Epidermal melanocyte (primary cell): ENCODE results near the gene CCDC93.

Experiments
- DNase-seq: peaks from one replicate; pipeline ENCODE4 v3.0.0; 2011; ENCODE audit warnings: low spot score; ENCODE audit not compliant: insufficient read length

The CCDC93 gene

DNA sequence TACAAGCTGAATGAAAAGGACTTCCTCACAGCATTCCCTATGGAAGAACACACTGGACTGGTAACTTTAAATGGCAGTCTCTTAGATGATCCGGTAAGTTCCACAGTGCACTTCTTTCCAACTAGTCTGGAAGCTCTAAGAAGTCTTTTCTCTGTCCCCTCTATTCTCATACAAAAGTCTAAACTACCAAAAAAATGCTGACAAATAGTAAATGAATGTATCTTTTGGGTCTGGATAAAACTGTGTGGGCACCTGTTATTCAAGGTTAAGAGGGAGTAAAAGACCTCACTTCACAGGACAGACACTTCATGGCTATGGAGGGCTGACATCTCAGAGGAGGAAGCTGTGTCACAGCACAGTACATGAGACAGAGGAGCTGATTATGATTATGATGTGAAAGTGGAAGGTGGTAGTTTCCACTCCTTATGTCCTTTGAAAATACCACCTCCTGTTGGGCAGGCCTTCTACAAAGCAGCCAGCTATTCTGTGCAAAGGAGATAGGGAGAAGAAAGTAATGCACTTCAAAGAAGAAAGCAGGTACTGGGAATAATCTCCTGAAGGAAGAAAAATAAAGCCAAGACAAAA lies 23.9 kb downstream of the CCDC93 start:
- DNase-seq: no peak

DNA sequence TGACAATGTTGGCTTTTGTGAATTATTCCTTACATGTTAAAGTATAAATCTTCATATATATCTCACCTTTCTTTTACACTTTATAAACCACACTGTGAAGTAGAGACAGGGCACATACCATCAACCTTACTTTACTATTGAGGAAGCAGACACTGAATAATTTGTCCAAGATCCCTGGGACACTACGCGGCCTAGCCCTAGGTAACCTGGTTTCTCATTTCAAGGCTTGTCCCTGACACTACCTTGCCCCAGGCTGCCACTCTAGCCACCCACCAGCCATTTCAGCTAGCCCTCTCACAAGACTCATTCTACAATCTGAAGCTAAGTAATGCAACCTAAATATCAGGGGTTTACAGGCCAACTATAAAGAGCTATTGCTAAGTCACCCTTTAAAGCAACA lies 26.7 kb downstream of the CCDC93 start:
- no peak for DNase-seq

DNA sequence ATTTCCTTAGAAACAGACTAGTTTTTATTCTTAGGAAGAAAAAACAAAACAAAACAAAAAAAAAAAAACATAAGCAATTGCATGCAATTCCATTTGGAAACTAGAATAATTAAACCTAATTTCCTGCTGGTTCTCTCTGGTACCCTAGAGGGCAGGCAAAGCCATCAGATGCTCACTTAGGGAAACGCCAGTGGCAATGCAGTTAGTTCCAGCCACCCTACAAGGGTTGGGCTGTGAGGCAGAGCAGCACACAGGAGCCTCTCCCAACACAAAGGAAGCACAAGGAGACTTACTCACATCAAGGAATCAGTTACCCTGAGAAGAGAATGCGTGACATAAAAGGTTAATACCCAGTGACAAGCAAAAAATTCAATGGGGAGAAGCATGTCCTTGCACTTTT lies 28.8 kb downstream of the CCDC93 start:
- DNase-seq: no peak

DNA sequence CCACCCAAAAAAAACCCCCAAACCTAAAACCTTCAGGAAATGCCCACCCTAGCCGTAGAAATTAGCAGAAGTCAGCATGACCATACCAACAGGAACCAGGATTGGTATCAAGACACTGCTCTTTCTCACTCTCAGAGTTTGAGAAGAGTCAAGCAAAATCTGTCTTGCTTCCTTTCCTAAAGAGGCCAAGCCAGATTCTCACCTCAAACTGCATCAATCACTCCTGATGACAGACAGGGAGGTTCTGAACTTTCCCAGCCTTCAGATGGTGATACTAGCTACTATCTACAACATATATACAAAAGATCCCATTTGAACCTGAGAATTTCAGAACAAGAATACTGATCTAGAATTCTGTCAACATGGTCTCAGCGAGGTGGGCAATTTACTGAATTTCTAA lies 29.7 kb downstream of the CCDC93 start:
- no peak for DNase-seq

DNA sequence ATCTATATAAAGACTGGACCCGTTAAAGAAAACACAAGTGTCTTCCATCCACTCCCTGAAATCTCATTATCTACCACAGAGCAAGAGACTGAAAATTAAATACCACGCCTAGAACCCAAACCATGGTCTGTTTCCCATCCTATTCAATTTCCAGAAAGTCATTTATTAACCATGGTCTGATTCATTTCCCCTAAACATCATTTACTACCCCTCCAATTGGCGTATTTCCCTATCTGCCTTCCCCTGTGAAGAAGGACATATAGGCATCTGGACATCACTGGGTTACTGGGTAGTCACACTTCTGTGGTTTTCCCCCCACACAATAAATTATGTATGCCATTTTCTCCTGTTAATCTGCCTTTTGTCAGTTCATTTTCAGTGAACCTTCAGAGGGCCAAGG lies 30.8 kb downstream of the CCDC93 start:
- DNase-seq: no peak

DNA sequence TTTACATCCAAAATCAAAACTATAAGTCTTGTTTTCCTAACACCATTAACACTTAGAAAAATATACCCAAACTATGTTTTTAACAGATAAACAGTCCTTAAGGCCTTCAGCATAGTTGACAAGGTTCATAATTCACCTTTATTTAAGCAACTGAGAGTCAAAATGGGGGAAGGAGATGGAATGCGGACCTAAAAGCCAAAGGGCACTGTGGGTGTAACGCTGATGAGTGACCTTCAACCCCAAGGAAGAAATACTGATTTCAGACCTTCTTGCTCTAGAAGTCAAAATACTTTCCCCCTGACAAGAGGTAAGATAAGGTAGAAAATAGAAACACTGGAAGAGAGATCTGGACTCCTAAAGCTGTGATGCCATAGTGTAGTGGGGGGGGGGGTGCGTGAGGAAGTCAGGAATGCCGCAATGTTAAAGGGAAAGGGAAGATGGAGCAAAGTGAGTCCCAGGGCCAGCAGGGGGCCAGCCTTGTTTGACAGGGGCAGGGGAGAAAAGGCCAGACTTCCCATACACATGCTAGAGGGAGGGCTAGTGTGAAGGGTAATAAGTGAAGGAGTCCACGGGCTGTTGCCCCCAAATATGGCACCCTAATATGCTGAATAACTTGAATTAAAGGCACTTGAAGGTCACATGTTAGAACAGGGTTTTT lies 31.4 kb downstream of the CCDC93 start:
- no peak for DNase-seq

DNA sequence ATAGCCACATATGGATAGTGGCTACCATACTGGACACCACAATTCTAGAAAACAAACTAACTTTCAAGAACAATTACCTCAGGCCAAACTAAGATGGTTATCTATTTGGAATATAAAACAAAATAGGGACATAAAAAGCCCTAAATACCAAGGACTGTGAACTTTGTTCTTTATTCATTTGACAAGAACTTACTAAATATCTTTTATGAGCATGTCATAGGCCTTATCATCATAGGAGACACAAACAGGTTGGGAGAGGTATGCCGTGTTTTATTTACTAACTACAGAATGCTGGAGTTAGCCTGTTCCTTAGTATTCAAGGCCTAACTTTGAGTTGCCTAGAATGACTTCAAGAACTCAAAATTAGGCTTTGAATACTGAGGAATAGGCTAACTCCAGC lies 32.1 kb downstream of the CCDC93 start:
- no peak for DNase-seq

DNA sequence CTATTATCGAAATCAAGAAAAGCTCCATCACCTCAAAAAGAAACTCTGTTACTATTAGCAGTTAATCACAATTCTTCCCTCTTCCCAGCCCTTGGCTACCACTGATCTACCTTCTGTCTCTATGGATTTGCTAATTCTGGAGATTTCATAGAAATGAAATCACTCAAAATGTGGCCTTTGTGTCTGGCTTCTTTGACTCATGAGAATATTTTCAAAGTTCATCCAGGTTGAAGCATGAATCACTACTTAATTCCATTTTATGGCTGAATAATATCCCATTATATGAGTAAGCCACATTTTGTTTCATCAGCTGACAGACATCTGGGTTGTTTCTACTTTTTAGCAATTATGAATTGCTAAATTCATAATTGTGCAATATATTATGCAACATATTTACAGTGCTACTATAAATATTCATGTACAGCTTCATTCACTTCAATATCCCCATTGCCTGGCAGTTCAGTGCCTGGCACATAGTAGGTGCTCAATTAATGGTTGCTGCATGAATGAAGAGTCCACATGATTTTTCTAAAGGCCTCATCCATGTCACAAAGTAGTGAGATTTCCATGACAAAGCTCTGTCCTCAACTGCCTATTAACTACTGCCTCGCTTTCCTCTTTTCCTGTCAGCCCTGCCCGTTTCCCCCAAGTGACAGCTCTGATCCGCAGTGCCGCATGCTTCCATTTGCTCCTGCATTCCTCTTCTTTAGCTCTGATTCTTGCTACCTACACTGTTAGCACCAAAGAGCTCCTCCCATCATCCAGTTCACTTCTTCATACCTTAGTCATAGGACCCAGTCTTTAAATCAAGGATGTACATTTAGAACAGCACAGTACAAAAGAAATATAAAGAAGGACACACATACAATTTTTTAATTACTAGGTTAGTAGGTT lies 32.8 kb downstream of the CCDC93 start:
- DNase-seq: no peak

DNA sequence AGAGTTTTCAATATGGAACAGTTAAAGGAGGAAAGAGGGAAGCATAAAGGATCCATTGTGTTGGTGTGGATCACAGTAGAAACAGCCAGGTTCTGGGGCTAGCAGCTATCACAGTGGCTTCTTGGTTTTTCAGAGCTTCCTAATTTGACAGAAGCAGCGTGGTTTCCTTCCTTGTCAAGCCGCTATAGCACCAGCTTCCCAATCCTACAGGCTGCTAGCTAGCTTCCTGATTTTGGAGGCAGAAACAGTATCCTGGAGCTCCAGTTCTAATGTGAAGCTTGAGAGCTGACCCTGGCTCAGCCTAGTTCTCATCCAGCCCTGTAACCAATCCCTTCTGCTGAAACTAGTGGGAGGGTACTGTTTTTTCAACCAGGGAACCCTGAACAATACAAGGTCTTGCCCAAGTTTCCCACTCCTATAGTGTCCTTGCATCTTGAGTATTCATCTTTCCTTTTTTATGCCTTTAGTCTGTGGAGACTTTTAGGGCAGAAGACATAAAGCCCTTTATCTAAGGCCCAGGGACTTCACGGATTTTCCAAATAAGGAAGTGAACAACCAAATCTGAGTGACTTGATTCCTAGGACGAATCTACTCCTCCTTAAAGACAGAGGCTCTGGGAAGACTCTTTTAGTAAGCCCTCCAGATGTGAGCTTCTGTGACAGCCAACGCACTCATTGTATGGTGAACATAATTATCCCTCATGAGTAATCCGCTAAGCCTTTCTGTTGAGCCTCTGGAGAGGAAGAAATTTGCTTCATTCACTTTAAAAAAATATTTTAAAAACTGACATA lies 33.8 kb downstream of the CCDC93 start:
- no peak for DNase-seq

DNA sequence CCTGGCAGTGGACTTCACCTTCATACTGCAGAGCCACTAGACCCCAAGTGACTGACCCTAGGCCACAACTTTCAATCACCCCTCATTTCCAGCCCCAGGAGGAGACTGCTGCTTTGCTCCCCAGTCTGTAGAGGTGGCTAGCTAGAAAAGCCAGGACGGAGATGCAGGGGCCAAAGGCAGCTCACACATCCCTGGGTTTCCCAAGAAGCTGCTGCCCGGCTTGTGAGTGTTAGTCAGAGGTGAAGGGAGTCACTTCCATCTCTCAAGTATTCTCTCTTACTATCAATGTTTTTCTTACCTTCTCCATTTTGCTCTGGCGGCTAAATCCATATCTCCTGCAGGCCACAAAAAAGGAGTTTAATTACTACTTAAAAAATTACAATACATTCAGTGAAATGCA lies 36.2 kb downstream of the CCDC93 start:
- no peak for DNase-seq

DNA sequence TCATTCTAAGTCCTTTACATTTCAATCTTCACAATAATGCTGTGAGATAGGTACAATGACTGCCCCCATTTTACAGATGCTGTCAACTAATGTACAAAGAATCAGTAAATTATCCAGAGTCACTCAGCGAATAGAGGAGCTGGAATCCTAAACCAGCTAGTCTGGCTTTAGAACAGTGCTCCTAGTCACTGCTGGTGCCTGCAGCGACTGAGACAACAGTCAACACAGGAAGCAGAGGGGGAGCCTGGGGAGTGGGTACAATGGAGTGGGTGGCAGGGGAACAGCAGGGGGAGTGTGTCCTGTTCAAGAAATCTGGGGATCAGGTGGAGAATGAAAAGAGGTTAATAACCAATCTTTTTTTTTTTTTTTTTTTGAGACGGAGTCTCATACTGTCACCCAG lies 37.3 kb downstream of the CCDC93 start:
- no peak for DNase-seq

DNA sequence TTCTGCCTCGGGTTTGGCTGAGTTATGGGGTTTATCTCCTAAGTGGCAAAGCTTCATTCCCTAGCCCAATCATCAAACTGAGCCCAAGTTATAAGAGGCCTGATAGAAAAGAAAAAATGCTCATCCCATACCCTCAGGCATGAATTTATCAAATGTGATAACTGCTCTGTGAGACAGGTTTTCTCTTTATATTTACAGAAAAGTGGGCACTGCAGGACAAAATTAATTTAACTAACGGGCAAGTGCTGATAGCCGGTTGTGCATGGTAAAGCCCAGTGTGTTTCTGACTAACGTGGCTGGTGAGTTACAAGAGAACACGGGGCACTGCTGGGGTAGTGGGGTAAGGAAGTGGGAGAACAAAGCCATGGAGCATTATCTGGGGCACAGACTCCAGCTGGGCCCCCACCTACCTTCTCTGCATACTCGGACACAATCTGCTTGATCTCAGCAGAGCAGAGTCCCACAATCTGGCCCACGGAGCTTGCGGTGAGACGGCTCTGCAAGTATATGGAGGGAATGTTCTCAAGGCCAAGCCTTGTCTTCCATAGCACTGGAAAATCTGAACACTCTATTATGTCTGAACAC lies 40.3 kb downstream of the CCDC93 start:
- no peak for DNase-seq

DNA sequence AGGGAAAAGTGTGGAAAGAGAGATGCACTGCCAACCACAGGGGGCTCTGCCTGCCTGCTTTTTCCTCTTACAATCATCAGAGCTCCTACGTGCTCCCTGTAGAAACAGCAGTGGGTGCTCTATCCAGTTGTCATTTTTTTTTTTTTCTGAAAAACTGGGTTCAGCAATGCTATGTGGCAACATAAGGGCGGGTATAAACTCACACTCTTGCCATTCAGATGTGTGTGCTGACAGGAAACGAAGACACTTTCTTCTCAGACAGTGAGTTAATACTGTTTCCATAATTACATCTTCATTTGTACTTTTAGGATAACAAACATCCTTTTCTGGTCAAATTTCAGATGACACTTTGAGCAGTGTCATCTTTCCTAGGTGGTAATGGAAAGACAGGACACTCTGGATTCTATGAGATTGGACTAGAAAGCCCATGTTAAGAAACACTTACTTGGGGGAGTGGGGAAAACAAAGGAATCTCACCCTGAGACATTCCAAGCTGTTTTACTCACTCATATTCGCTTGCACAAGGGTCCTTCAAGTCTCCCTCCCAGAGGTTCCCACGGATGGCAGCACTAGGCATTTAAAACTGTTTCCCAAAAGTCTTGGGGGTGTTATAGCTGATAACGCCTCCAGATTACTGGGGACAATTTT lies 41.3 kb downstream of the CCDC93 start:
- DNase-seq: no peak

DNA sequence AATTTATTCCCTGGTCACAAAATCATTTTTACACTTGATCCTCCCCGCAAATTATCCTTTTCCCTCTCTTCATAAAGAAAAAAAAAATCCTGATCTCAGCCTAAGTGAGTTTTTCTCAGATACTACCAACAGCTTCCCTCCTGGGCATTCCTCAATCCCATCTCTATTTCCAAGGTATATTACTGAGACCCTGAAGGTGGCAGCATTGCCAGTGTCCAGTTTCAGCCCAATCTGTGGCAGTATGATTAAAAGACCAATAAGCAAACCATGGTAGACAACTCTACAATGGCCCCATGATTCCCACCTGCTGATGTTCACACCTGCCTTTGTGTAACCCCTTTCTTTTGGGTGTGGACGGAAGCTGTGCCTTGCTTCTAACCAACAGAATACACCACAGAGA lies 45.1 kb downstream of the CCDC93 start:
- DNase-seq: no peak

DNA sequence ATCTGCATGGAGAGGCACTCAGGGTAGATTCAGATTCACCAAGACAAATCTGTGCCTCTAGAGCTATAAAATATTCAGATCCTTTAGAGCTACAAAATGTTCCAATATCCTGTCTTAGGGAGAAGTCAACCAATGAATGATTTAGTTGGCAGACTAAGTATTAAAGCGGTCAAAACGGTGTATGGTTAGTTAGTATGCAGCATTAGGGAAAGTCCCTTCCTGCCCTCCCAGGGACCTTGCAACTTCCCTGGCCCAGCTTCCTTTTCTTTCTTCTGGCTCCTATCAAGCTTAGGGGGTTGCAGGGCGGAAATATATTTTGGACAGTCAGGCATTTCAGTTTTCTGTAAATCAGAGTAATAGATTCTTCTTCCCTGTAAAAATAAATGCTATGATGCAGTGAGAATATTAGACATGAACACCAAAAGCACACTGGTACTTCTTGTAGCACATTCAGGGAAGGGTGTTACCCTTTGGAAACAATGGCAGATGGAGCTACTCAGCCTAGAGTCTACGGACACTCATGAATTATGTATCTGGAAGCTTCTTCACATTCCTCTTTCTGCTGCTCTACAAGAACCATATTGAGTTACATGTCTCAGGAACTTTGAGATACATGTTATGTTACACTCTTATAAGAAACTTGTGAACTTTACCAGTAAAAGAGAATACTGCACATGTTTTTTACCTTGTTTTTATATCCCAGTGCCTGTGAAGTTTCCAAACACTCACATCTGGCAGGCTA lies 45.7 kb downstream of the CCDC93 start:
- DNase-seq: no peak

DNA sequence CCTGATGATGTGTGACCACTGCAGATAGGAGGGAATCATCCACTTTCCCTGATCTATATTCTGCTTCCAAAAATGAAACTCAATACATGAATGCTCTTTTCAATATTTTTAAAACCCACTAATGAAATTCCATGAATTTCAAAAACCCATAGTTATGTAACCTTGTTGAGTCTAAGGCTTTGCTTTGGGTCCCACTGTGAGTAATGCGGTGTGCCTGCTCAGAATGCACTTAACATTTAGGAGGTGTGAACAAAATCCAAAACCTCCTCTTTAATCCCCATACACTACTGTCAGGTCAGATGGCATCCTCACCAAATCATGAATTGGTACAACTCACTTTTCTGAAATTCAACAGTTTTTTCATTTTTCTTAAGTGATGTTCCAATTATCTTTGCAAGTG lies 50.4 kb downstream of the CCDC93 start:
- no peak for DNase-seq

DNA sequence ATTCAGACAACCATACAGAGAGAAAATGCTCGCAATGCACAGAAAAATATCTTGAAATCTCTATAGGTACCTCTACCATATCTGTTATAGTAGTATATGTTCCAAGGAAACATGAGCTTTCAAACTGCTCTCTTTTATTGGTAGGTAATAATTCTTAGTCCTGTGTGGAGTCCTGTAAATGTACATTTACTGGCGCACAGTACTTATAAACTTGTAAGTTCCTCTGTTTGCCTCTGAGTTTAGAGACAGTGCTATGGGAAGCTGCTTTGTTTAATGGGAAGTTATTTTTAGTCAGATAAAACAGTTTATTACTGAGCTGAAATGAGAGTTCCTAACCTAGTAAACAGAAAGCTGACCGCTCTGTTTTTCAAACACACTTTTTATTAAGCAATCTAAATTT lies 52.7 kb downstream of the CCDC93 start:
- DNase-seq: no peak

DNA sequence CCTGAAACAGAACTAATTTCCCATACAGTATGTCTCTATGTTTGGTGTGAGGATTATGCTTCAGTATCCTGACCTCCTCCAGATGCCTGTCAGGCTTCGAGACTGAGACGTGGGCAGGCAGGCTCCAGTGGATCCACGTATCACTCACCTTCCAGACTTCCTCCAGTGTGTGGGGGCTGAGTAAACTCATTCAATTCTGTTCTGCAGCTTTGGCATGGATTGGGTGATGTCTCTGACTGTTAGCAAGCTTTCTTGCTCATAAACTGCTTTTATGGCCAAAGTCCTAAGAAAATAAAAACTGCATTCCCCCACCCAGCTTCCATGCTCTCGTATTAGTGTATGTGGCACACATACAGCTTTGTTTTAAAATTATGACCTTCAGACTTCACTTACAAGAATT lies 53.6 kb downstream of the CCDC93 start:
- DNase-seq: no peak

DNA sequence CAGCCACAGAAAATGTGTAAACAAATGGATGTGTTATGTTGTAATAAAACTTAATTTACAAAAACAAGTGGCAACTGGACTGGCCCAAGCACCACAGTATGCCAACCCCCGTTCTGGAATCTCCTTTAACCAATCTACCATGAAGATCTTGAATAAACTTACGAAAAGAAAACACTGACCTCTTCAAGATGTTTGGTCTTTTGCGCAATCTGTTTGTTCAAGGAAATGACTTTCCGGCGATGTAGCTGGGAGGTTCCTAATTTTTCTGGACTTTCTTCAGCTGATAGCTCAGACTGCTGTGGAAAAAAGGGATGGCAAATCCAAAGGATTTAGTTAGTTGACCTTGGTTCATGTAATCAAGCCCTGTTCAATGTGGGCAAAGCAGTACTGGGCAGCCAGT lies 55.7 kb downstream of the CCDC93 start:
- no peak for DNase-seq

DNA sequence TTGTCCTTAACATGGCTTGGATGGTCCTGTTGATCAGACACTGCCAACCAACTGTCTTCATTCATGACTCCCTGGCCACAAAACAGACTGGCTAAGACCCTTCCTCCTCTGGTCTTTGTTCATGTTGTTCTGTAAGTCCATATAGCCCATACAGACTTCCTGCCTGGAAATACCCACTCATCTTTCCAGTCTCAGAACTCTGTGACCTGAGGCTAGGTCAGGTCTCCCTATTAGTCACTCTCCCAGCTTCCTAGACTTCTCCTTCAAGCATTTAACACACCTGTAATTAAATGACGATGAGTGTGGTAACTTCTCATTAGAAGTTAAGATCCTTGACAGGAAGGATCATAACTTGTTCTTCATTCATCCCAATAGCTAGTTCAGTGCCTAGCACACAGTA lies 56.3 kb downstream of the CCDC93 start:
- DNase-seq: no peak
